HFF-Myc (cell line): Measurements from ENCODE around the gene PKD1L1.

ENCODE experiments used
- DNase-seq: peaks from one replicate; pipeline ENCODE4 v3.0.0-alpha.2; 2011; ENCODE audit warnings: low read depth; ENCODE audit errors: extremely low read depth
- H3K4me3 ChIP-seq: replicated peaks from 2 replicates; pipeline ENCODE4 v1.5.1; 2011; ENCODE audit warnings: low read depth, mild to moderate bottlenecking, control low read depth, low read length
- TF ChIP-seq, protein P1 (sequence below): IDR thresholded peaks from 2 replicates; pipeline ENCODE4 v1.5.1; 2012; ENCODE audit warnings: mild to moderate bottlenecking, low read depth, low read length, control low read depth; ENCODE audit errors: missing control alignments

PKD1L1 gene

DNA sequence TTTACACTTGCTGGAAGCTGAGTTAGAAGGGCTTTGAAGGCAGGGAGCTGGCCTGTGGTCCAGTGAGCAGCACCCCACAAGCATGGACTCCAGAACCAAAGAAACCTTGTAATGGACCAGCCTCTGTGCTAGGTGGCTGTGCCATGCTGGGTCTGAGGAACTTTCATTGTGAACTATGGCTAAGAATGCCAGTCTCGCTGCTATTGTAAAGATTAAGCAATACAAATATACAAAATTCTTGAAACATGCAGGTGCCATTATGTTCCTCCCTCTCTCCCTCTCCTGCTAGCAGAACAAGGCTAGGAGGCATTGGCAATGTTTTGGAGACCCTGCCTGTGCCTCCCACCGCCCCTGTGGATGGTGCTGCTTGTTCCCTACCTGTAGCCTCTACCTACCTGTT, 105.0 kb downstream of the PKD1L1 start:
- TF ChIP-seq, protein P1, sequence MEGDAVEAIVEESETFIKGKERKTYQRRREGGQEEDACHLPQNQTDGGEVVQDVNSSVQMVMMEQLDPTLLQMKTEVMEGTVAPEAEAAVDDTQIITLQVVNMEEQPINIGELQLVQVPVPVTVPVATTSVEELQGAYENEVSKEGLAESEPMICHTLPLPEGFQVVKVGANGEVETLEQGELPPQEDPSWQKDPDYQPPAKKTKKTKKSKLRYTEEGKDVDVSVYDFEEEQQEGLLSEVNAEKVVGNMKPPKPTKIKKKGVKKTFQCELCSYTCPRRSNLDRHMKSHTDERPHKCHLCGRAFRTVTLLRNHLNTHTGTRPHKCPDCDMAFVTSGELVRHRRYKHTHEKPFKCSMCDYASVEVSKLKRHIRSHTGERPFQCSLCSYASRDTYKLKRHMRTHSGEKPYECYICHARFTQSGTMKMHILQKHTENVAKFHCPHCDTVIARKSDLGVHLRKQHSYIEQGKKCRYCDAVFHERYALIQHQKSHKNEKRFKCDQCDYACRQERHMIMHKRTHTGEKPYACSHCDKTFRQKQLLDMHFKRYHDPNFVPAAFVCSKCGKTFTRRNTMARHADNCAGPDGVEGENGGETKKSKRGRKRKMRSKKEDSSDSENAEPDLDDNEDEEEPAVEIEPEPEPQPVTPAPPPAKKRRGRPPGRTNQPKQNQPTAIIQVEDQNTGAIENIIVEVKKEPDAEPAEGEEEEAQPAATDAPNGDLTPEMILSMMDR, result no peak
- no peak overlapping the region for H3K4me3 ChIP-seq
- DNase-seq, result no peak

DNA sequence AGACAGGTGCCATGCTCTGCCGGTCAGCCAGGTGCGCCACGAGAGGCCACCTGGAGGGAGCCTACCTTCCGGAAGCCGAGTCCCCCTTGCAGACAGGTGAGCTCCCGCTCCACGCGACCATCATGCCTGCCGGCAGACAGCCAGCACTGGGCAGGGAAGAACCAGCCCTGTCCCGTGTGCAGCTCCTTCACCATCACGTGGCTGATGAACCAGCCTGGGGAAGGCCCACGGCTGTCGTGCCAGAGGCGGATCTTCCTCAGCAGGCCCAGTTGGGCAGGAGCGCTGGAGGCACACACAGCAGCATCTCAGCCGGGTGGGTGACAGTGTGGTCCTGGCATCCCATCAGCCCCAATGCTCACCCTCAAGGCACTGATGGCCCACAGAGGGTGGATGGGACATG, 108.9 kb downstream of the PKD1L1 start:
- DNase-seq, result no peak
- H3K4me3 ChIP-seq, result no peak overlapping the region
- TF ChIP-seq, protein P1, result no peak

DNA sequence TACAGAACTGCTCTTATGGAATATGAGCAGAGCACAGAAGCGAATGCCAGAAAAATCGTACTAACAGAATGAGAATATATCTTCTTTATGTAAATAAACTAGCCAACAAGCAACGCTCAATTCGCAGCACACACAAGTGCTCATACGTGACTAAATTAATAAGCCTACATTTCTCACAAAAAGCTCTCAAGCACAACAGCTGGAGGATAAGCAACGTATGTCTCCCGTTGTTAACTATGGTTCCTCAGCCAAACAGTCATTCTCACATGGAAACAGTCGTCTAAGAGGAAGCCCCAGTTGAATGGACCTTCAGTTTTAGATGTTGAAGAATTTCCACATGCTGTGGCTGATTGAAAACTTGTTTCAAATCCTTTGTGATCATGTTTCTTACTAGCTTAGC, 110.4 kb downstream of the PKD1L1 start:
- H3K4me3 ChIP-seq, result no peak overlapping the region
- TF ChIP-seq, protein P1, result no peak
- DNase-seq, result no peak

DNA sequence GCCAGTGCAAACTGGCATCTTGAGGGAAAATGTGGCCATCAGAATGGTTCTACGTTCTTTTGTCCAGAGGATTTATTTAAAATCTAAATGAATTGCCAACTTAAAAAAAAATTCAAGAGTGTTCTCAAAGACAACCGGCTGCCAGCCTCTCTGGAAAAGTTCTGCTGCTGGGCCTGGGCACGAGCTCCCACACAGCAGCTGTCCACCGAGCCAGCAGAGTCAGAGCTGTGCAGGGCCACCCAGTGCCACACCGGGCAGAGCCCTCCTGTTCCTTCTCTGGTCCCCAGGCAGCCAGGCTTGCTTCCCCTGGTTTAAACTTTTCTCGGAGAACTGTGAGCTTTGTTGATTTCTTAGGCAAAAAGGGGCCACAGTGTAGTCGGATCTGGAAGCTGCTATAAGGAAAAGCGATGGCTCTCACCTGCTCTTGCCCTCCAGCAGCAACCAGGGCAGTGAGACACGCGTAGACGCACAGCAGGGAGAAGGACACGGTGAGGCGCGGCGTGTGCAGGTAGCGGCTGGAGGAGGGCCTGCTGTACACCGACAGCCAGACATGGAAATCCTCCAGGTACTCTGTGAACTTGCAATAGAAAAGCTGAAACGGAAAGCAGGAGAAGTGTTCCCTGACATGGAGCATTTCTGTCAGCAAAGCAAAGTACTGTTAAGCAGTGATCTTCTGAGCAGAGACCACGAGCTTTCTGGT, 111.6 kb downstream of the PKD1L1 start:
- TF ChIP-seq, protein P1, result no peak
- no peak for DNase-seq
- H3K4me3 ChIP-seq, result no peak overlapping the region

DNA sequence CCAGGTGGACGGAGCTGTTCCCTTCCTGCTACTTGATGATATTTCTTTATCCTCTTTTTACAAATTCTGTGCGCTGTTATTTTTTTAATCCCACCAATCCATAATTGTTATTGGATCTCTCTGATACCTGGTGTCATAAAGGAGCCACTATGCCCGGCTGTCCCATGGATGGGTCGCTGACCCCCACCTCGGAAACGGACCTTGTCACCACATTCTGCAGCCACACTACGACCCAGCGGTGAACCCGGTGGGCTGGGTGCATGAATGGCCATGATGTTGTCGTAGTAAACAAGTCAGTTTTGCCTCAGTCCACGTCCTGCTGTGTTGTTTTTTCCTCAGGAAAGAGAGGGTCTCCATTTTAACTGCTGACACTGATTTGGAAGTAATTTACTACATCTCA, 112.2 kb downstream of the PKD1L1 start:
- H3K4me3 ChIP-seq, result no peak overlapping the region
- DNase-seq, result no peak
- TF ChIP-seq, protein P1, result no peak

DNA sequence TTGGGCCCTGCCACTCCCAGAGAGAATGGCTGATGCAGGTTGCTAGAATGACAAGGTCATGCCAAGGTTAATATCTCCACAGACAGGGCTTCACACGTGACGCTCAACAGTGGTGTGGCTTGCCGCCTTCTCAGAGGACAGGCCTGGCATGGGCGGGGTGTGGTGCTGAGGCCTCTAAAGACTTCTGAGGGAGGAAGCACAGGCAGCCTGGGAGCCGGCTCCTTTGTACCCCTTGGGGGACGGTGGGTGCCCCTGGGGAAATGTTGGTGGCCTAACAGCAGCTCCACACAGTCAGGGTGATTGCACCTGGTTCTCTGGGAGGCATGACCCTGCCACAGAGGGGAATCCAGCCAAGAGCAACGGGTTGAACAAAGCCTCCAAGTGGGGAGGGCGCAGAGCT, 115.1 kb downstream of the PKD1L1 start:
- no peak overlapping the region for H3K4me3 ChIP-seq
- no peak for DNase-seq
- TF ChIP-seq, protein P1, result no peak
